AG09309 (cell line): Measurements from ENCODE around the gene ZFP36L1.

Source experiments
- DNase-seq: peaks from one replicate; pipeline ENCODE4 v3.0.0-alpha.2; 2010; ENCODE audit warnings: low read depth
- H3K4me3 ChIP-seq: 2 replicates; pipeline ENCODE4 v1.5.1; 2011; ENCODE audit warnings: mild to moderate bottlenecking, low read depth, low read length, moderate library complexity; ENCODE audit not compliant: control insufficient read depth
- CTCF ChIP-seq: IDR thresholded peaks from 2 replicates; pipeline ENCODE4 v1.5.1; 2011; ENCODE audit warnings: mild to moderate bottlenecking, low read depth, low read length, inconsistent platforms; ENCODE audit not compliant: insufficient read depth, control insufficient read depth; ENCODE audit errors: missing control alignments

ZFP36L1 gene

GRCh38 chr14:68756000-68756481, 36.8 kb downstream of the ZFP36L1 start:
- TF ChIP-seq CTCF: no peak
- no peak overlapping the region for H3K4me3 ChIP-seq
- DNase-seq: no peak

GRCh38 chr14:68755016-68755353, 37.9 kb downstream of the ZFP36L1 start:
- no peak overlapping the region for H3K4me3 ChIP-seq
- DNase-seq: no peak
- no peak for TF ChIP-seq CTCF

- H3K4me3 ChIP-seq: no peak overlapping the region
- TF ChIP-seq CTCF: no peak
- peak; percentile 46 for DNase-seq
These were observed 39.2 kb downstream of the ZFP36L1 start for GRCh38 chr14:68753690-68754089.

GRCh38 chr14:68752271-68753006, 40.4 kb downstream of the ZFP36L1 start:
- DNase-seq: no peak
- no peak overlapping the region for H3K4me3 ChIP-seq
- TF ChIP-seq CTCF: no peak

GRCh38 chr14:68749487-68750475, 43.1 kb downstream of the ZFP36L1 start:
- no peak for DNase-seq
- no peak for TF ChIP-seq CTCF
- no peak overlapping the region for H3K4me3 ChIP-seq

- no peak for TF ChIP-seq CTCF
- H3K4me3 ChIP-seq: no peak overlapping the region
- DNase-seq: no peak
These were observed 44.2 kb downstream of the ZFP36L1 start for GRCh38 chr14:68748691-68749090.
